ENCODE data around the gene MLYCD. TPM values are rescaled to one million over a fixed set of nuclear protein-coding genes. Genes with fewer than 3 reads are reported as not detected.

The MLYCD gene
- total RNA-seq, 6 donors from 2014 or later: 7.5 to 30.4 (median 11.3) TPM

DNA sequence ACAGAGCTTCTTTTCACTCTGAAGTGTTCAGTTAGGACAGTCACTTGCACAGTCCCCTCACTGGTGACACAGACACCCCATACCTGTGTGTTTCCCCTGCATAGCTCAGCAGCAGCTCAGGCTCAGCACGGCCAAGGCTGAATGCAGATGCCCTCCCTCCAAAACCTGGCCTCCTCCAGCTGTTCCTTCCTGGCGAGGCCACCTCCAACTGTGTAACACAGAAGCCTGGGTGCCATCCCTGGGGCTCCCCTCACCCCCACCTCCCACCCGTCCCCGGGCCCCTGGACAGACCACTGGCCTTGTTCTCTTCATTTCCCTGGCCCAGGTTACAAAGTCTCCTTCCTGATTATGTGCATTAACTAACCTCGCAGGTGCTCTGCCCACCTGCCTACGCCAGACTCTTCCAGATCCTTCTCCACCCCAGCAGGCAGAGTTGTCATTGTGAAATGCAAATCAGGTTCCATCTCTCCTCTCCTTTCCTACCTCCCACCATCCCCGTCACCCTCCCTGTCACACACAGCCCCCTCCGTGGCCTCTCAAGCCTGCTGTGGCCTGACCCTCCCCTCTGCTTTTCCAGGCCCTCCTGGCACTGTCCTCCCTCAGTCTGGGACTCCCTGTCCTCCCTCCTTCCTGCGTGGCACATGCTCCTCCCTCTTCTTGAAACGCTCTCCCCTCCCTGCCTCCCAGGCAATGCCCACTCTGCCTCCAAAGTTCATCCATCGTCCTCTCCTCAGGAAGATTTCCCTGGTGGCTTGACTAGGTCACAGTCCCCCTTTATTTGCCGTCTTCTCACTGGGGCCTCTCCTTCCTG, 26.4 kb downstream of the MLYCD start:
- H3K27ac ChIP-seq: no peak overlapping the region
- TF ChIP-seq POLR2A (IDR thresholded peaks at IDR 0.05): no peak
- TF ChIP-seq EP300 (IDR thresholded peaks at IDR 0.05): no peak
- TF ChIP-seq, protein P1, sequence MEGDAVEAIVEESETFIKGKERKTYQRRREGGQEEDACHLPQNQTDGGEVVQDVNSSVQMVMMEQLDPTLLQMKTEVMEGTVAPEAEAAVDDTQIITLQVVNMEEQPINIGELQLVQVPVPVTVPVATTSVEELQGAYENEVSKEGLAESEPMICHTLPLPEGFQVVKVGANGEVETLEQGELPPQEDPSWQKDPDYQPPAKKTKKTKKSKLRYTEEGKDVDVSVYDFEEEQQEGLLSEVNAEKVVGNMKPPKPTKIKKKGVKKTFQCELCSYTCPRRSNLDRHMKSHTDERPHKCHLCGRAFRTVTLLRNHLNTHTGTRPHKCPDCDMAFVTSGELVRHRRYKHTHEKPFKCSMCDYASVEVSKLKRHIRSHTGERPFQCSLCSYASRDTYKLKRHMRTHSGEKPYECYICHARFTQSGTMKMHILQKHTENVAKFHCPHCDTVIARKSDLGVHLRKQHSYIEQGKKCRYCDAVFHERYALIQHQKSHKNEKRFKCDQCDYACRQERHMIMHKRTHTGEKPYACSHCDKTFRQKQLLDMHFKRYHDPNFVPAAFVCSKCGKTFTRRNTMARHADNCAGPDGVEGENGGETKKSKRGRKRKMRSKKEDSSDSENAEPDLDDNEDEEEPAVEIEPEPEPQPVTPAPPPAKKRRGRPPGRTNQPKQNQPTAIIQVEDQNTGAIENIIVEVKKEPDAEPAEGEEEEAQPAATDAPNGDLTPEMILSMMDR (IDR thresholded peaks at IDR 0.05): no peak
- no peak for TF ChIP-seq POLR2AphosphoS5 (IDR thresholded peaks at IDR 0.05)
- no peaks in the 10 kb centered on the region for H3K27me3 ChIP-seq
- WGBS, 2 donors: 88 to 91% methylated on average over 12 of the region's 12 CpGs
- H3K9me3 ChIP-seq: no peaks in the 10 kb centered on the region
- H3K4me3 ChIP-seq: no peak overlapping the region
- peaks cover 6 to 10% (median 8%) of the 10 kb centered on the region in 4 donors for H3K4me1 ChIP-seq
- no peak for ATAC-seq (ENCODE audit: low FRiP score in 2 of 2)
- DNase-seq: no peak
- H3K36me3 ChIP-seq: peaks cover 0 to 21% (median 11%) of the 10 kb centered on the region in 4 donors

DNA sequence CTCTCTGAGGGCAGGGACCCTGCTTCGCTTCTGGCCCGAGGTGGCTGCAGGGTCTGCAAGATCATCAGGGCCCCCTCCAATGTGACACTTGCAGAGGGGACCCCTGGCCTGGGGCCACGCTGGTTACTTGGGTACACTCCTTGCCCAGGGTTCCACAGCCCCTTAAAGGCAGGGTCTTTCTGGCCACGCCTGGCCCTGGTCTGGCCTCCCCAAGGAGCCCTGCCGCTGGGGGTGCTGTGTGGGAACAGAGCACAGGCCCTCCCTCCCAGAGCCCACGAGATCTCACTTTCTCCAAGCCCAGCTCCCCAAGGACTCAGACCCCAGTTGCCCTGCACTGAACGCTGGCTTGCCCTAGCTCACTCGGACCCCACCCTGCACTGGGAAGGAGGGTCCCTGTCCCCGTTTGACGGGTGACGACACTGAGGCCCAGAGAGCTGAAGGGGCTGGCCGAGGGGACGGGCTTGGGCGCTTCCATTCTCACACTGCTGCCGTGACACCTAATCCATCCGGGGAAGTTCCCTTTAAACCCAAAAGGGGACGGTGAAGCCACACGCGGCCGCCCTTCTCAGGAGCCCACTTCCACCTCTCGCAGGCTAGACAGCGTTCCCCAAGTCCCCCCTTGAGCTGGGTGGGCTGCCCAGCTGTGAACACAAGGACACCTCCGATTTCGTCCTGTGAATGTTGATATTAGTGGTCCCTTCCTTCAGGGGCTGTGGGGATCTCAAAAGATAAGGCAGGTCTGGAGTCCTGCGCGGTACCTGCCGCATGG, 27.2 kb downstream of the MLYCD start:
- Histone ChIP-seq H3K4me1 (peaks cover 6 to 10% (median 8%) of the 10 kb centered on the region in 4 donors), H3K4me3 (no peak overlapping the region), H3K36me3 (peaks cover 0 to 18% (median 9%) of the 10 kb centered on the region in 4 donors), H3K27me3 (no peaks in the 10 kb centered on the region), H3K27ac (no peak overlapping the region), H3K9me3 (no peaks in the 10 kb centered on the region)
- peak in 1 of 2 donors; percentile 62 for DNase-seq
- no peak for ATAC-seq (ENCODE audit: low FRiP score in 2 of 2)
- WGBS, 2 donors: 65 to 67% methylated on average over 19 to 26 of the region's 27 CpGs
- TF ChIP-seq POLR2A (IDR thresholded peaks at IDR 0.05) (no peak), POLR2AphosphoS5 (IDR thresholded peaks at IDR 0.05) (no peak), EP300 (IDR thresholded peaks at IDR 0.05) (no peak)
- TF ChIP-seq, protein P1 (IDR thresholded peaks at IDR 0.05): no peak

DNA sequence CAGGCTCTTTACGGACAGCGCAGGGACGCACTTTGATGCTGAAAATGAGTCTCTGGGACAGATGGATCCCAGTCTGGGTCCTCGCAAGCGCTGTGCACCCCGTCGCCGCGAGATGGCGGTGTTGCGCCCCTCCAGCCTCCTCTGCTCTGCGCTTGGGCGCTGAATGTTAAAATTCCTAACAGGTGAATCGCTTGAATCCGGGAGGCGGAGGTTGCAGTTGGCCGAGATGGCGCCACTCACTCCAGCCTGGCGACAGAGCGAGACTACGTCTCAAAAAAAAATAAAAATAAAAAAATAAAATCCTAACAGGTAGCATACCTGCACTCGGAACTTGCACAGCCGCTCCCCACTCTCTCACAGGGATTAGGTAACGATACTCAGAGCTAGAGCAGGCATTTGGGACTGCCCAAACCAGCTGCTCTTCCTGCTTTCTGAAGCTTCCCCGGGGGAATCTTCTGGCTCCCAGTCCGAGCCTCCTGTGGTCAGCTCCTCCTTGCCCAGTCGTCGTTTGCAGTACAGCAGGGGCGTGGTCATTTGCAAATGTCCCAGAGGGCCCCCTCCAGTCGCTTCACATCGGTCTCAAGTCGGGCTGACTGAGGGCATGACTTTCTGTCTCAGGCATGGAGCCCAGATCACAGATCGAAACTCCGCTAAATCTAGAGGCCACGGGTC, 27.9 kb downstream of the MLYCD start:
- peak; percentile 75 to 97 for DNase-seq
- TF ChIP-seq EP300 (IDR thresholded peaks at IDR 0.05) (no peak), POLR2A (IDR thresholded peaks at IDR 0.05) (peak in 1 of 4 donors; percentile 22)
- TF ChIP-seq, protein P1 (IDR thresholded peaks at IDR 0.05): peak; percentile 85 to 94 (median 91)
- Histone ChIP-seq H3K27ac (peak overlapping the region; percentile 46 to 74 (median 52)), H3K9me3 (no peaks in the 10 kb centered on the region), H3K36me3 (peaks cover 0 to 14% (median 7%) of the 10 kb centered on the region in 4 donors), H3K4me1 (peaks cover 6 to 10% (median 8%) of the 10 kb centered on the region in 4 donors), H3K27me3 (no peaks in the 10 kb centered on the region), H3K4me3 (peak overlapping the region in 2 of 4 donors; percentile 21 to 25)
- ATAC-seq (ENCODE audit: low FRiP score in 2 of 2): peak; percentile 87 to 89
- 26 to 31% methylated on average over 29 to 32 of the region's 35 CpGs for WGBS, 2 donors

DNA sequence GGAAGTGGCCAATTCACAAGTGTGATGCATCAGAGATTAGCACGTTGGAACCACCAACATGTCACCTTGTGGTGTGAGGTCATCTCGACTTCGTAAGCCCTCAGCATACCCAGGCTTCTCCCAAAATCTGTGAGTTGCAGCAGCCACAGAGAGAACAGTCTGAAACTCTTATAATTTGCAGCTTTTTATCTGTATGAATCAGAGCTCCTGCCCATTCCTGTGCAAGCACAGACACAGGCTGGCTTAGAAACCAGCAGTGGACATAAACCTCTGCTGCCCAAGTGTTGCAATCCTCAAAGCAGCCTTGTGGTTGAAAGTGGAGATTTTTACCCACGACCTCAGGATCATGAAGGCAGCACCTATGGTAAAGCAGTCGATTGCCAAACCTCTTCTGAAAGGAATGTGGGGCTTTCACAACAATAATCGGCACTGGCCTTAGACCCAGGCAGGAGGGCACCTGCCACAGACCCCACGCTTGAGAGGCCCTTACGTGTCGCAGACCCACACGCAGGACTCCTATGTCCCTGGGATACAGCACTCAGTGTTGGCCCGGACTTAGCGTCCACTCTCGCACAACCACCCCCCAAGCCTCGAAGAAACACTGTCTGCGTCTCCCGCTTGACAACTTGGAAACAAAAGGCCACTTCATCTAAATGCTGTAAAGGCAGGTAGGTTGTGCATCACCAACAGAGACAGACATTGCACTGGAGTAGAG, 29.6 kb downstream of the MLYCD start:
- DNase-seq (no peak), ATAC-seq (ENCODE audit: low FRiP score in 2 of 2) (no peak)
- Histone ChIP-seq H3K27ac (no peak overlapping the region), H3K36me3 (peaks cover 0 to 9% (median 4%) of the 10 kb centered on the region in 4 donors), H3K4me3 (no peak overlapping the region), H3K4me1 (peaks cover 6 to 10% (median 8%) of the 10 kb centered on the region in 4 donors), H3K9me3 (no peaks in the 10 kb centered on the region), H3K27me3 (no peaks in the 10 kb centered on the region)
- 79 to 85% methylated on average over 16 of the region's 16 CpGs for WGBS, 2 donors
- no peak for TF ChIP-seq POLR2AphosphoS5 (IDR thresholded peaks at IDR 0.05)
- TF ChIP-seq, protein P1 (IDR thresholded peaks at IDR 0.05): no peak
- no peak for TF ChIP-seq POLR2A (IDR thresholded peaks at IDR 0.05)
- no peak for TF ChIP-seq EP300 (IDR thresholded peaks at IDR 0.05)

Measured in upper lobe of left lung (tissue), 6 donors.